HG02759 (cell line): ENCODE measurements around the gene COLEC12.
A peak's percentile ranks its signal among the peaks of the same experiment; 100 is the strongest.
"Not testable (repeated sequence)": the region's sequence is repeated elsewhere in the genome, so short reads cannot be mapped to it uniquely, and the experiment has no call there.

ENCODE experiments used
- ATAC-seq: cut with Tn5 transposase; IDR thresholded peaks from one replicate; pipeline ENCODE4 v1.9.1; 2021; ENCODE audit warnings: mild to moderate bottlenecking, moderate library complexity; ENCODE audit not compliant: unreplicated experiment

The COLEC12 gene

GRCh38 chr18:294566-294965, 205.9 kb downstream of the COLEC12 start:
- ATAC-seq, result no peak

- ATAC-seq, result no peak
Measured at GRCh38 chr18:293536-293935, 207.0 kb downstream of the COLEC12 start.

DNA sequence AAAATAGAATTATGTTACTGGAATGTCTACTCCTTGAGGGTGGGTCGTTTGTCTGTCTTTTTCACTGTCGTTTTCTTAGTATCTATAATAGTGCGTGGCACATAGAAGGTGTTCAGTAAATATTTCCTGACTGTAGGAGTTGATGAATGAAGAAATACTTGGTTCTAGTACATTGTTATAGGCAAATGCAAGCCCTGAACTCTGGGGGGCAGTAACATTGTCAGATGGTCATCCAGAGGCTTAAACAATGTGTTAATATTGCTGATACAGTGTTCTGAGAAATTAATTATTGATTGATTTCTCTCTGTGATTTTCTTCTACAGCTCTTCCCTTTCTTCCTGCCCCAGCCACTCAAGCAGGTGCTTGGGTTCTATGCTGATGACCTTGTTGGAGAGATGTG, 208.2 kb downstream of the COLEC12 start:
- no peak for ATAC-seq

DNA sequence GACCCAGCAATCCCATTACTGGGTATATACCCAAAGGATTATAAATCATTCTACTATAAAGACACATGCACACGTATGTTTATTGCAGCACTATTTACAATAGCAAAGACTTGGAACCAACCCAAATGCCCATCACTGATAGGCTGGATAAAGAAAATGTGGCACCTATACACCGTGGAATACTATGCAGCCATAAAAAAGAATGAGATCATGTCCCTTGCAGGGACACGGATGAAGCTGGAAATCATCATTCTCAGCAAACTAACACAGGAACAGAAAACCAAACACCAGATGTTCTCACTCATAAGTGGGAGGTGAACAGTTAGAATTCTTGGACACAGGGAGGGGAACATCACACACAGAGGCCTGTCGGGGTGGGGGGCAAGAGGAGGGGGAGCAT, 210.5 kb downstream of the COLEC12 start:
- ATAC-seq, result not testable (repeated sequence)

DNA sequence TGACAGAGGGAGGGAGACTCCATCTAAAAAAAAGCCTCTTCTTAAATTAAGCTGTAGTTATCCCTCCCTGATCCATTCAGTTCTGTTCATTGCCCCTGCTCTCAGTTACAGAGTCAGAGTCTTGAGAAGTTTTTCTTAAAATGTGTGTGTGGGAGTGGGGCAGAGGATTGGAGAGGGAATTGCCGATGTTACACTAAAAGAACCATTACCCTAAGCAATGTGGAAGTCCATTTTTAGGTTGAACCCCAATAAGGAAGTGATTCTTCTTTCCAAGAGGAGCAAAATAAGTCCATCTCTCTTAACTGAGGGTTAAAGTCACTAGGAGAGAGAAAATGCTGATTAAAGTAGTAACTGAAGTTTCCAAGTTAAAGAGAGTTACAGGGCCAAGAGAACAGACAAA, 211.5 kb downstream of the COLEC12 start:
- ATAC-seq, result no peak

DNA sequence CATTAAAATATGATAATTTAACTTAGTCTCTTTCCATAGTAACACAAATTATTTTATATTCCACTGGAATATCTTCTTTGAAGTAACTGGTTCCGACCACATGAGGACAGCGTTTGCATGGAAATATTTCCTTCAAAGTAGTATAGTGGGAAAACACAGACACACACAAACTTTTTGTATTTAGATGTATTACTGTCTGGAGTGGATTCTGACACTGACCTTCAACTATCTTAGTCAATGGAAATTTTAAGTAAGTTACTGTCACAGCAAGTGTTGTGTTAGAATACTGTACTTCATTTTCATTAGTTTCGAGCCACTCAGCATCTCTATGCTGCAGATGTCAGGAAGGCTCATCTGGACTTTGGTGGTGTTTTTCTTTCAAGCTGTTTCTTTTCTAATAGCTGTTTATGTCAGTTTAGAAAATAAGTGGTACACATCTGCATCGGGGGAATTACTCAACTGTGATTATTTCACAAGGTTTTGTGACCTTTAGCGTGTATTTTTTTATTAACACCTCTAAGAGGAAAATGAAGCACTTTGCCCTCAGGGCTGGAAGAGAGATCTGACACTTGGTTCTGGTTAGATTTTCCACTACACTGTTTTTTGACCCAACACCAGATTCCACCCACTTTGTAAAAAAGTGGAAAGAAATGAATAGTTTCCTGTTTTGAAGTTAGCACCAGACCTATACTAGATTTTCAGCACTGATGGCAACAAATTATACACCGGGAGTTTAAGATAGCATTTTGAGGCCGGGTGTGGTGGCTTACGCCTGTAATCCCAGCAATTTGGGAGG, 213.8 kb downstream of the COLEC12 start:
- ATAC-seq, result no peak

DNA sequence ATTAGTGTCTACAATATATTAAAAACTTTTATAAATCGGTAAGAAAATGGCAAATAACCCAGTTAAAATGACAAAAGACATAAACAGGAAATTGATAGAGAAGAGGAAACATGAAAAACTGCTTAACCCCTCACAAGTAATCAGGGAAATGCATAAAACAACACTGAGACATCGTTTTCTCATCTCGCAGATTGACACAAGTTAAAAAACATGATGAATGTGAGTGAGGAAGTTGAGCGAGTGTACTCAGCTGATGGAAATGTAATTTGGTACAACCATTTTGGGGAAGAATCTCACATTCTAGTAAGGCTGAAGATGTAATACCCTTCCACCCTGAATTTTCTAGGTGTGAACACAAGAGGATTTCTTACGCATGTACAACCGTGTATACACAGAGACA, 214.7 kb downstream of the COLEC12 start:
- no peak for ATAC-seq

- ATAC-seq, result no peak
Measured at GRCh38 chr18:275486-275885, 225.0 kb downstream of the COLEC12 start.

DNA sequence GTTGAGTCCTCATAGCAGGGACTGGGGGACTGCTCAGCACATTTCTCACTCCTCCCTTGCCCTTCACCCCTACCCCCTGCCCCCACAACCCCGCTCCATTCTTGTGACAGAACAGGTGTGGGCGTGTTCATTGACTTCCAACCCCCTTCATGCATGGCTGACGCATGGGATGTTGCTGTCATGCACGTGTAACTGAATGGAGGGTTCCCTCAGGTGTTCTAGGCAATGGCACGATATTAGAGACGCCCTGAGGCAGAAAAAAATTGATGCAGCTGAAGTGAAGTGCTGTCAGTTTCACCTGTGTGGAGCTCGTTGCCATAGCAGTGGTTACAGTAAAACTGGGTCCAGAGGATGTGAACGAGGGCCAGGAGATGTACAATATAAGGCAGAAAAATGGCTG, 226.2 kb downstream of the COLEC12 start:
- no peak for ATAC-seq

GRCh38 chr18:273525-273924, 227.0 kb downstream of the COLEC12 start:
- ATAC-seq, result no peak

DNA sequence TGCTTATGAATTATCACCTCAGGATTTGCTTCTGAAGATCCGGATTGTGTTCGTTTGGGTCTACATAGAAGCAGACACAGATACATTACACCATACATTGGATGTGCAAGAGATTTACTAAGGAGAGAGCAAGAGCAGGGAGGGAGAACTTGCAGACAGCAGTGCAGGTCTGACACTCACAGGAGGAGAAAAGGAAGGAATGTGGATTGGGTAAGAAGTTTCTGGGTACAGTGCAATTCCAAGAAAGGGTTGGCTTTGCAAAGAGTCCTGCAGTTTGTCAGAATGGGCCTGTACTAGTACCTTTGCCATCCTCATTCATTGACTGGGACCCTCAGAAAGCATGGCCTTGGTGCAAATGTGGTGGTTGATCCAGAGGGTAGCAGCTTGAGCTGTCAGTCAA, 227.9 kb downstream of the COLEC12 start:
- ATAC-seq, result no peak

GRCh38 chr18:269480-270095, 230.9 kb downstream of the COLEC12 start:
- no peak for ATAC-seq

DNA sequence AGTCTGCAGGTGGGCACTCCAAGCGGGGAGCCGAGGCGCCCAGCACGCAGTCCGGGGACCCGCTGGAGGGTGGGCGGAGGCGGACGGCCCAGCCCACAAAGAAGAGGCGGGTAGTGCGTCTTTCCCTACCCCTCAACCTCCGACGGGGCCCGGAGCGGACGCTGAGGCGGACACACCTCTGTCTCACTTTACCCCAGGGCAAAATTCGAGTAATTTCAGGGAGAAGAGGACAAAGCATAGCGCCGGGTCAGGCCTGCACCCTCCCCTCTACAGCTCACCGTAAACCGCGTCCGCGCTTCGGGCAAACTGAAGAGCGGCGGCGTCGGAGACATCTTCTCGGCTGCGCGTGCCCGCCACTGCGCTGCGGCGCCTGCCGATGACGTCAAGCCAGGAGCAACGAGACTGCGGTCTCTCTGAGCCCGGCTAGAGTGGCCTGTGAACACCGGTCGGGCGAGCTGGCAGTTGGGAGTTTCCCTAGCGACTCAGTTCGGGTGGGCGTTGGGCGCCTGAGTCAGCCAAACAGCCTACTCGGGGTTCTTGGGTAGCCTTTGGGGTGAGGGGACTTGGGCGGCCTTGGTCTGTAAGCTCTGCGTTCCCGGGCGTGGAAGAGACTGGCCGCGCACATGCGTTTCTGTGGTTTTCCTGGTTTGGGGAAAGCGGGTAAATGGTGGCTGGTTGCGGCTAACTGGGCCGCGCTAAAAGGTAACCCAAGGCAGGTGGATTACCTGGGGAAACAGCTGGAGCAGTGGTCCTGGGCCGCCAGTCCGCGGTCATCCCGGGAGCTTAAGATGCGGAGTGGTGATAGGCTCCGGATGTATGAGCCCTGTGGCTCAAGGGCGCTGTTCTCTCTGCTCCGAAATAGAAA, 232.6 kb downstream of the COLEC12 start, which contains the start of gene THOC1:
Gene THOC1 (minus strand): TSS at position 360 of the 865 bp plus-strand sequence. CDS start 28 bp downstream, at position 332.
- peak; percentile 93 for ATAC-seq

- ATAC-seq, result no peak
Measured at GRCh38 chr18:267380-267687, 233.2 kb downstream of the COLEC12 start.
